GM12878 (cell line): ENCODE measurements around the gene FOXP1. TPM values are rescaled to one million over a fixed set of nuclear protein-coding genes. Genes with fewer than 3 reads are reported as not detected.

ENCODE experiments used
- ATF3 ChIP-seq: IDR thresholded peaks from 2 replicates; pipeline ENCODE4 v1.6.1; 2011; ENCODE audit warnings: low read depth, mild to moderate bottlenecking, low read length, moderate library complexity, borderline replicate concordance; ENCODE audit errors: extremely low read depth
- CTCF ChIP-seq, 3 experiments: IDR thresholded peaks in 2 of 3; conservative IDR thresholded peaks in 1 of 3; 2 replicates each; pipeline ENCODE4 v1.5.1; 2011; ENCODE audit warnings: low read depth in 3 of 3, low read length in 3 of 3, mild to moderate bottlenecking in 3 of 3, control low read depth in 2 of 3, moderate library complexity in 2 of 3, inconsistent platforms in 1 of 3, mixed read lengths in 1 of 3; ENCODE audit not compliant: control insufficient read depth in 2 of 3, insufficient read depth in 1 of 3; ENCODE audit errors: extremely low read depth in 1 of 3
- ESRRA ChIP-seq: IDR thresholded peaks from 2 replicates; pipeline ENCODE4 v1.6.1; 2012; ENCODE audit warnings: mild to moderate bottlenecking, low read length, improper control_type of control experiment
- ETV6 ChIP-seq, 2 experiments: fragments of 450-650 bp in 1 of 2; IDR thresholded peaks in 1 of 2; conservative IDR thresholded peaks in 1 of 2; 2 replicates each; pipeline ENCODE4 v1.6.1; 2014; ENCODE audit warnings: antibody characterized with exemption in 1 of 2, borderline replicate concordance in 1 of 2, low read depth in 1 of 2, mild to moderate bottlenecking in 1 of 2, moderate library complexity in 1 of 2
- EZH2 ChIP-seq: IDR thresholded peaks from 2 replicates; pipeline ENCODE4 v1.6.1; 2012; ENCODE audit warnings: low read depth, mild to moderate bottlenecking, control low read depth, inconsistent platforms, low read length, borderline replicate concordance; ENCODE audit not compliant: control insufficient read depth
- GABPA ChIP-seq: IDR thresholded peaks from 2 replicates; pipeline ENCODE4 v1.6.1; 2014; ENCODE audit warnings: antibody characterized with exemption, low read depth, mild to moderate bottlenecking, inconsistent platforms
- HSF1 ChIP-seq: fragments of 150-350 bp; IDR thresholded peaks from 2 replicates; pipeline ENCODE4 v1.6.1; 2014; ENCODE audit warnings: mild to moderate bottlenecking, low read depth, low read length
- JUND ChIP-seq: IDR thresholded peaks from 2 replicates; pipeline ENCODE4 v1.6.1; 2012; ENCODE audit warnings: low read depth, mild to moderate bottlenecking, low read length, improper control_type of control experiment, moderate library complexity
- MXI1 ChIP-seq: fragments of 150-350 bp; IDR thresholded peaks from 2 replicates; pipeline ENCODE4 v1.6.1; 2011; ENCODE audit warnings: low read depth, mild to moderate bottlenecking, inconsistent platforms, low read length, improper control_type of control experiment
- POLR2AphosphoS5 ChIP-seq: IDR thresholded peaks from 2 replicates; pipeline ENCODE4 v1.6.1; 2011; ENCODE audit warnings: mild to moderate bottlenecking, low read length, inconsistent platforms
- RB1 ChIP-seq: fragments of 450-650 bp; formaldehyde crosslinking; IDR thresholded peaks from 2 replicates; pipeline ENCODE4 v1.6.1; 2017; ENCODE audit warnings: mild to moderate bottlenecking, borderline replicate concordance
- RELA ChIP-seq: fragments of 450-650 bp; IDR thresholded peaks from 2 replicates; pipeline ENCODE4 v1.8.0; 2014; ENCODE audit warnings: borderline replicate concordance; ENCODE audit not compliant: partially characterized antibody
- SMC3 ChIP-seq: IDR thresholded peaks from 2 replicates; pipeline ENCODE4 v1.6.1; 2011; ENCODE audit warnings: low read length, improper control_type of control experiment, borderline replicate concordance
- SREBF2 ChIP-seq: IDR thresholded peaks from 2 replicates; pipeline ENCODE4 v1.6.1; 2012; ENCODE audit warnings: mild to moderate bottlenecking, low read length
- WRNIP1 ChIP-seq: IDR thresholded peaks from 2 replicates; pipeline ENCODE4 v1.6.1; 2011; ENCODE audit warnings: low read depth, low read length, improper control_type of control experiment, borderline replicate concordance
- ZBTB4 ChIP-seq: fragments of 450-650 bp; formaldehyde crosslinking; IDR thresholded peaks from 2 replicates; pipeline ENCODE4 v1.4.0; 2022; ENCODE audit warnings: mild to moderate bottlenecking, moderate library complexity
- ZNF687 ChIP-seq: fragments of 450-650 bp; IDR thresholded peaks from 2 replicates; pipeline ENCODE4 v1.6.1; 2017; ENCODE audit warnings: mild to moderate bottlenecking, moderate library complexity
- polyA plus RNA-seq, 11 experiments: library from polyadenylated mRNA; depleted of rRNA in 4 of 11; unstranded in 6 of 11; stranded (reverse) in 5 of 11; fragments of >200 nt; fragmentation: Nextera tagmentation in 4 of 11; fragmentation: Illumina TruSeq in 1 of 11; extraction: Ambion mirVana in 4 of 11; extraction: Trizol in 1 of 11; gene quantifications; 1 replicate in 1 of 11; 2 replicates in 10 of 11; pipeline versions ENCODE4 v1.2.1 to v1.2.3, GENCODE V29; 2011 to 2016; ENCODE audit warnings: inconsistent platforms in 2 of 11, missing spikeins in 2 of 11, low read depth in 1 of 11
- total RNA-seq, 4 experiments: library from RNA; depleted of rRNA in 3 of 4; stranded (reverse); fragments of >200 nt in 3 of 4; fragmentation: Illumina TruSeq in 1 of 4; extraction: Trizol in 1 of 4; gene quantifications; 2 replicates each; pipeline versions ENCODE4 v1.2.1 to v1.2.3, GENCODE V29; 2013 to 2021

Gene FOXP1
- total and polyA plus RNA-seq, 10 of the 15 experiments (the other 5 are each of a cell fraction or from before 2014, with no cell fraction given) = 0.05 to 1.6 (median 0.20) TPM; not detected in 1

GRCh38 chr3:71444028-71444860 is 139.3 kb downstream of the FOXP1 start (continued):
- no peak for TF ChIP-seq ZNF687
- no peak for TF ChIP-seq WRNIP1
- TF ChIP-seq RB1 = no peak
- TF ChIP-seq EZH2 = no peak
- no peak for TF ChIP-seq ATF3
- TF ChIP-seq ESRRA = no peak
- TF ChIP-seq SREBF2 = no peak
- no peak for TF ChIP-seq SMC3
- TF ChIP-seq CTCF (IDR thresholded peaks at IDR 0.05 in 2 of 3, conservative IDR thresholded peaks at IDR 0.05 in 1 of 3; ENCODE audit: control insufficient read depth in 2 of 3, extremely low read depth in 1 of 3, insufficient read depth in 1 of 3, low read depth in 3 of 3, low read length in 3 of 3) = no peak
- no peak for TF ChIP-seq RELA
- TF ChIP-seq ETV6 (conservative IDR thresholded peaks at IDR 0.05 in 1 of 2, IDR thresholded peaks at IDR 0.05 in 1 of 2; ENCODE audit: borderline replicate concordance in 1 of 2, low read depth in 1 of 2) = no peak; a peak in 1 of 4 replicates
- no peak for TF ChIP-seq JUND
- no peak for TF ChIP-seq MXI1
- TF ChIP-seq ZBTB4 (CRISPR knock-in tag) = no peak
- no peak for TF ChIP-seq POLR2AphosphoS5
- no peak for TF ChIP-seq HSF1
- 0 out of 2 replicates have a peak, but pooled peaks have one; percentile 11 for TF ChIP-seq GABPA
